ENCODE measurements around the gene EGFR.

Gene EGFR

GRCh38 chr7:55077561-55078410 lies 59.0 kb downstream of the EGFR start:
- no peak for TF ChIP-seq CTCF (IDR thresholded peaks at IDR 0.05; ENCODE audit: low read depth, low read length, missing control alignments)
- no peak for DNase-seq (ENCODE audit: extremely low read depth, low read depth)
- H3K4me3 ChIP-seq (replicated peaks; ENCODE audit: low read depth, low read length) = no peak overlapping the region

- no peak for DNase-seq (ENCODE audit: extremely low read depth, low read depth)
- no peak overlapping the region for H3K4me3 ChIP-seq (replicated peaks; ENCODE audit: low read depth, low read length)
- TF ChIP-seq CTCF (IDR thresholded peaks at IDR 0.05; ENCODE audit: low read depth, low read length, missing control alignments) = no peak
Observed at GRCh38 chr7:55078465-55079372, 59.9 kb downstream of the EGFR start.

- DNase-seq (ENCODE audit: extremely low read depth, low read depth) = no peak
- H3K4me3 ChIP-seq (replicated peaks; ENCODE audit: low read depth, low read length) = no peak overlapping the region
- no peak for TF ChIP-seq CTCF (IDR thresholded peaks at IDR 0.05; ENCODE audit: low read depth, low read length, missing control alignments)
Observed at GRCh38 chr7:55080000-55080623, 61.3 kb downstream of the EGFR start.

GRCh38 chr7:55081068-55081467 lies 62.3 kb downstream of the EGFR start:
- no peak for TF ChIP-seq CTCF (IDR thresholded peaks at IDR 0.05; ENCODE audit: low read depth, low read length, missing control alignments)
- no peak overlapping the region for H3K4me3 ChIP-seq (replicated peaks; ENCODE audit: low read depth, low read length)
- no peak for DNase-seq (ENCODE audit: extremely low read depth, low read depth)

- no peak overlapping the region for H3K4me3 ChIP-seq (replicated peaks; ENCODE audit: low read depth, low read length)
- DNase-seq (ENCODE audit: extremely low read depth, low read depth) = no peak
- TF ChIP-seq CTCF (IDR thresholded peaks at IDR 0.05; ENCODE audit: low read depth, low read length, missing control alignments) = no peak
Observed at GRCh38 chr7:55081472-55082227, 62.8 kb downstream of the EGFR start.

GRCh38 chr7:55082228-55082603 lies 63.4 kb downstream of the EGFR start:
- no peak overlapping the region for H3K4me3 ChIP-seq (replicated peaks; ENCODE audit: low read depth, low read length)
- no peak for DNase-seq (ENCODE audit: extremely low read depth, low read depth)
- TF ChIP-seq CTCF (IDR thresholded peaks at IDR 0.05; ENCODE audit: low read depth, low read length, missing control alignments) = no peak
